ENCODE results near the gene BIRC3. TPM values are rescaled to one million over a fixed set of nuclear protein-coding genes. Genes with fewer than 3 reads are reported as not detected.

BIRC3 gene
- total RNA-seq, 1 experiment from 2014 or later, result 4.7 TPM

DNA sequence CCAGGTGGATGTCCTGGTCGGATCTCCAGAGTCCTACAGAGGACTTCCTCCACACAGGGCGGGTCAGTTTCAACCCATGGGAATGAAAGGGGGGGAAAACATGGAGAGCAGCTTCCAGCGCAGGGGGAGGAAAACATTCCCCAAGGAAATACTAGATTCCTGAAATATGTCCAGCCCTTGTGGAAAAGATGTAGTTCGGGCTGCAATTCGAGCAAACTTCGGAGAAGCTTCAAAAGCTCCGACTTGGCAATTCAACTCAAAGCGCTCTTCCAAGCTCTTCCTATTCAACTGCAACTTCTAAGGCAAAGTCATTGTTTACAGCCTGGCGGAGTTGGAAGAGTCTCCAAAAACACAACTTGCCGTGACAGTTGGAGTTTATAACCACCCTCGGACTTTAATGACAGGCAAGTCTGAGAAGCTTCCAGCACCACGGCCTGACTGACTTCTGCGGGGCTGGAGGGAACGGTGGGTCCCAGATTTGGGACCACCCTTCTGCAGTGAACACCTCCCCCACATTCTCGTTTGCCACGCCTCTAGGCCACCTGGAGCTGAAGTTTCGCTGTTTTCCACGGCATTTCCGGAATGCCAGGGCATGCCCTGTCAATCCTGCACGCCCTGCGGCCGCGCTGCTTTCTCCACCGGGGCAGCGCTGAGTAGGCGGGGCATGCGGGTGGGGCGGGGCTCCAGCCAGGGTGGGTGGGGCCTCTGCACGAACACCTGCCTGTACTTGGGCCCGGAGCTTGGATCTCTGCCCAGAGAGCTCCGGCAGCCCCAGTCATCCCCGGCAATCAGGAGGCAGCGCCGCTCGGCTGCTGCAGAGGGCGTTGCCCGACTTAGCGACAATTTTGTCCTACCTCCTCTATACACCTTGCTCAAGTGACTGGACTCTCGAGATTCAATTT, 49.0 kb upstream of the BIRC3 start:
- Histone ChIP-seq H3K9ac (ENCODE audit: low read length) (peak overlapping the region; percentile 39), H3K27ac (ENCODE audit: low read depth, low read length) (peak overlapping the region; percentile 47), H3K4me2 (ENCODE audit: low read length) (peak overlapping the region; percentile 78), H4K20me1 (ENCODE audit: insufficient read depth) (no peaks in the 10 kb centered on the region), H3K4me3 (replicated peaks in 1 of 2; ENCODE audit: low read depth in 1 of 2, low read length in 2 of 2) (peak overlapping the region; percentile 34 to 55), H3K9me2 (ENCODE audit: insufficient read depth) (no peaks in the 10 kb centered on the region), H3K4me1 (ENCODE audit: control insufficient read depth in 1 of 2, insufficient read depth in 2 of 2, low read length in 2 of 2) (peaks cover 17 to 34% of the 10 kb centered on the region in 2 experiments), H2AFZ (ENCODE audit: low read depth, low read length, poor library complexity, severe bottlenecking) (peak overlapping the region; percentile 74), H3K36me3 (ENCODE audit: control insufficient read depth in 1 of 2, insufficient read depth in 2 of 2, low read length in 2 of 2) (no peaks in the 10 kb centered on the region), H3K9me3 (ENCODE audit: control insufficient read depth in 1 of 2, insufficient read depth in 1 of 2, low read depth in 1 of 2, low read length in 2 of 2) (no peaks in the 10 kb centered on the region), H3K27me3 (ENCODE audit: insufficient read depth, low read length) (no peaks in the 10 kb centered on the region), H3K79me2 (ENCODE audit: insufficient read depth, low read length) (no peaks in the 10 kb centered on the region)
- POLR2A ChIA-PET, result interaction anchor here (0.6 to 1.8 kb wide), 2 partner anchors 12 to 91 kb away, joined by 4 to 6 read pairs; no protein-coding TSS in a partner anchor
- no TSS peak for BruUV-seq (replicated peaks)
- intact Hi-C loops (cut with micrococcal nuclease), result loop anchor here (5.0 kb wide), 2 partner anchors 156 to 256 kb away; partner anchors contain the start of gene YAP1
- peak; percentile 92 for ATAC-seq
- CTCF ChIA-PET, result interaction anchor here (0.7 to 2.8 kb wide), 15 partner anchors 8 to 398 kb away, joined by 3 to 23 read pairs (median 5); no protein-coding TSS in a partner anchor
- DNase-seq (ENCODE audit: low read depth, low spot score), result peak; percentile 92
- RAD21 ChIA-PET (ENCODE audit: low non-redundant PET in 1 of 2, low total read pairs in 2 of 2, uncharacterized antibody in 2 of 2, unreplicated experiment in 2 of 2), result no interaction called here
- TF ChIP-seq ZFX (IDR thresholded peaks at IDR 0.05) (no peak), SP1 (IDR thresholded peaks at IDR 0.05; ENCODE audit: low read depth) (0 out of 2 replicates have a peak, but pooled peaks have one; percentile 23), YY1 (IDR thresholded peaks at IDR 0.05; ENCODE audit: extremely low read depth, insufficient replicate concordance, low read depth, low read length) (peak; percentile 35), EZH2 (IDR thresholded peaks at IDR 0.05) (no peak), CEBPB (IDR thresholded peaks at IDR 0.05; ENCODE audit: low read depth) (no peak), REST (IDR thresholded peaks at IDR 0.05; ENCODE audit: low read depth) (no peak), RAD21 (IDR thresholded peaks at IDR 0.05; ENCODE audit: low read depth) (peak; percentile 84), EGR1 (IDR thresholded peaks at IDR 0.05; ENCODE audit: low read depth) (no peak; the same call in 1 of the 2 replicates), ELF1 (IDR thresholded peaks at IDR 0.05; ENCODE audit: borderline replicate concordance, low read depth) (no peak), SRF (IDR thresholded peaks at IDR 0.05; ENCODE audit: low read depth) (no peak), SIN3A (IDR thresholded peaks at IDR 0.05; ENCODE audit: low read depth) (peak; percentile 80), FOSL1 (IDR thresholded peaks at IDR 0.05; ENCODE audit: low read depth) (no peak), TCF7L2 (IDR thresholded peaks at IDR 0.05; ENCODE audit: borderline replicate concordance, extremely low read depth, insufficient read depth, insufficient read length) (no peak), ATF3 (IDR thresholded peaks at IDR 0.05) (no peak), POLR2A (IDR thresholded peaks at IDR 0.05; ENCODE audit: borderline replicate concordance, extremely low read depth, insufficient read depth, insufficient read length) (no peak), CBX3 (IDR thresholded peaks at IDR 0.05; ENCODE audit: low read depth) (no peak; the same call in 1 of the 2 replicates), POLR2AphosphoS5 (IDR thresholded peaks at IDR 0.05; ENCODE audit: low read depth, low read length) (peak; percentile 58), JUND (IDR thresholded peaks at IDR 0.05) (no peak), ZBTB33 (IDR thresholded peaks at IDR 0.05; ENCODE audit: extremely low read depth, insufficient replicate concordance, low read length) (no peak), EZH2phosphoT487 (IDR thresholded peaks at IDR 0.05; ENCODE audit: borderline replicate concordance) (no peak)
- TF ChIP-seq, protein P1, sequence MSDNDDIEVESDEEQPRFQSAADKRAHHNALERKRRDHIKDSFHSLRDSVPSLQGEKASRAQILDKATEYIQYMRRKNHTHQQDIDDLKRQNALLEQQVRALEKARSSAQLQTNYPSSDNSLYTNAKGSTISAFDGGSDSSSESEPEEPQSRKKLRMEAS (IDR thresholded peaks at IDR 0.05), result peak; percentile 90
